Stimulated activated CD4-positive, alpha-beta T cell treated with anti-CD3 and anti-CD28 coated beads, Interleukin-1b, Interleukin-23, amount 100 ng/mL, for 1 hour (primary cell): ENCODE measurements around the gene TRIM69.
A peak's percentile ranks its signal among the peaks of the same experiment; 100 is the strongest.
"Not testable (repeated sequence)": the region's sequence is repeated elsewhere in the genome, so short reads cannot be mapped to it uniquely, and the experiment has no call there.

ENCODE experiments used
- DNase-seq, 2 donors: peaks; one replicate each; pipeline ENCODE4 v3.0.0-alpha.2; 2020; ENCODE audit warnings: low read depth in 2 of 2

Gene TRIM69

DNA sequence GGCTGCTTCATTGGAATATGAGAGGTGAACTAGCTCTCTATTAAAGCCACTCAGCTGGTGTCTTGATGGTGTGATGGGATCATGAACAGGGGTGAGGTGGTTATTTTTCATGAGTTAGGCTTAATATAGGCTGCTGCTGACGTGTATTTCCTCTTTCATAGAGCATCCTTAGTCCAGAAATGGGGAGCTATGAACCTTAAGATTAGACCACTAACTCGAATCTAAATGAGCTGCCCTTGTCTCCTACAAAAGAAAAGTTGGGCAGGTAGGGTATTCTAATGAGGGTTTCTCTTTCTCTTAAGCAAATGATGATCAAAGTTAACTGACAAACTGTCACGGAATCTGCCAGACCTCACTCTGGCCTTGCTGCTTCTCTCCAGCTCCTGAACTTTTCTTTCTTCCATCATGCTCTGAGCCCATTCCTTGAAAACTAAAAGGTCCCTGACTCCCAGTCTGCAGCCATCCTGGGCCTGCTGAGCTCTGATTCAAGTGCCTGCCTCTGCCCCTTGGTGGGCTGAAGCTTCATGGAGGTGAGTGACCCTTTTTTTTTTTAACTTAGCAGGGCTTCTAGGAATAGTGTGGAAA is at the start of gene TRIM69:
Gene TRIM69, plus strand, starts transcription at position 348 of the 585 bp plus-strand sequence. Its CDS starts 177 bp downstream, at position 525.
- no peak for DNase-seq

DNA sequence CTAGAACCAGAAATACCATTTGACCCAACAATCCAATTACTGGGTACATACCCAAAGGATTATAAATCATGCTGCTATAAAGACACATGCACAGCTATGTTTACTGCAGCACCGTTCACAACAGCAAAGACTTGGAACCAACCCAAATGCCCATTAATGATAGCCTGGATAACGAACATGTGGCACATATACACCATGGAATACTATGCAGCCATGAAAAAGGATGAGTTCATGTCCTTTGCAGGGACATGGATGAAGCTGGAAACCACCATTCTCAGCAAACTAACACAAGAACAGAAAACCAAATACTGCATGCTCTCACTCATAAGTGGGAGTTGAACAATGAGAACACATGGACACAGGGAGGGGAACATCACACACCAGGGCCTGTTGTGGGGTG is 47.0 kb upstream of the TRIM69 start:
- not testable (repeated sequence) for DNase-seq

GRCh38 chr15:44690245-44690644 is 46.1 kb upstream of the TRIM69 start:
- DNase-seq: not testable (repeated sequence)

GRCh38 chr15:44692659-44693058 is 43.7 kb upstream of the TRIM69 start:
- no peak for DNase-seq

DNA sequence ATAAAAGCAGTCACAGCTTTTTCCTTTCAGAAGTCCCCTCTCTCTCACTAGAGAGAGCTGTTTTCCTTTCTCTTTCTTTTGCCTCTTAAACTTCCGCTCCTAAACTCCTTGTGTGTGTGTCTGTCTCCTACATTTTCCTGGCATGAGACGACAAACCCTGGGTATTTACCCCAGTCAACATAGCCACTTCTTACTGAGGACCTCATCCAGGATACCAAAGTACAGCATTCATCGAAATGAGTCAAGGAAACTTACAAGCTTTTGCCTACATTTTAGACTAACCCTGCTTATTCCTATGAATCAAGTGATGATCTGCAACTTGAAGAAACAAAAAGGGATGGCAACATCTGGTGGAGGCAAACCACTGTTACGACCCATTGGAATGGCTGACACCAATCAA is 41.9 kb upstream of the TRIM69 start:
- no peak for DNase-seq

GRCh38 chr15:44695294-44695693 is 41.0 kb upstream of the TRIM69 start:
- no peak for DNase-seq

DNA sequence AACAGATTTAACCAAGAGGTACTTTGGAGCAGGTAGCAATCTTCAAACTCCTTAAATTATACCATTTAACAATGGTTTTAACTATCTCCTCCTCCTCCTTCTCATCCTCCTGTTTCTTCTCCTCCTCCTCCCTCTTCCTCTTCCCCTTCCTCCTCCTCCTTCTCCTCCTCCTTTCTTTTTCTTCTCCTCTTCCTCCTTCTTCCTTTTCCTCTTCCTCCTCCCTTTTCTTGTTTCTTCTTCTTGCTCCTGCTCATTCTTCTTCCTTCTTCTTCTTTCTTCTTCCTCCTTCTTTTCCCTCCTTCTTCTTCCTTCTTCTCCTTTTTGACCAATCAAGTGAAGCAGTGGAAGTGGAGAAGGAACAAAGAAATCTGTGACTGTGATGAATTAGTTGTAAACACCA is 39.3 kb upstream of the TRIM69 start:
- DNase-seq: no peak

DNA sequence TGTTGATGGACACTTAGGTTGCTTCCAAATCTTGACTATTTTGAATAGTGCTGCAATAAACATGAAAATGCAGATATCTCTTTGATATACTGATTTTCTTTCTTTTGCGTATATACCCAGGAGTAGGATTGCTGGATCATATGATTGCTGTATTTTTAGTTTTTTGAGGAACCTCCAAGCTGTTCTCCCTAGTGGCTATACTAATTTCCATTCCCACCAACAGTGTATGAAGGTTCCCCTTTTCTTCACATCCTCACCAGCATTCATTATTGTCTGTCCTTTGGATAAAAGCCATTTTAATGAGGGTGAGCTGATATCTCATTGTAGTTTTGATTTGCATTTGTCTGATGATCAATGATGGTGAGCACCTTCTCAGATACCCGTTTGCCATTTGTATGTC is 37.7 kb upstream of the TRIM69 start:
- no peak for DNase-seq

DNA sequence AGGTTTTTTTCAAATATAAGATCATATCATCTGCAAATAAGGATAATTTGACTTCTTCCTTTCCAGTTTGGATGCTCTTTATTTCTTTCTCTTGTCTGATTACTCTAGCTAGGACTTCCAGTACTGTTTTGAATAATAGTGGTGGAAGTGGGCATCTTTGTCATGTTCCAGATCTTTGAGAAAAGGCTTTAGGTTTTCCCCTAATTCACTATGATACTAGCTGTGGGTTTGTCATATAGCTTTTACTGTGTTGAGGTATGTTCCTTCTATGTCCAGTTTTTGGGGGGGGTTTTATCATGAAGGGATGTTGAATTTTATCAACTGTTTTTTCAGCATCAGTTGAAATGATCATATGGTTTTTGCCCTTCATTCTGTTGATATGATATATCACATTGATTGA is 35.7 kb upstream of the TRIM69 start:
- not testable (repeated sequence) for DNase-seq

GRCh38 chr15:44705986-44706385 is 30.3 kb upstream of the TRIM69 start:
- DNase-seq: no peak

DNA sequence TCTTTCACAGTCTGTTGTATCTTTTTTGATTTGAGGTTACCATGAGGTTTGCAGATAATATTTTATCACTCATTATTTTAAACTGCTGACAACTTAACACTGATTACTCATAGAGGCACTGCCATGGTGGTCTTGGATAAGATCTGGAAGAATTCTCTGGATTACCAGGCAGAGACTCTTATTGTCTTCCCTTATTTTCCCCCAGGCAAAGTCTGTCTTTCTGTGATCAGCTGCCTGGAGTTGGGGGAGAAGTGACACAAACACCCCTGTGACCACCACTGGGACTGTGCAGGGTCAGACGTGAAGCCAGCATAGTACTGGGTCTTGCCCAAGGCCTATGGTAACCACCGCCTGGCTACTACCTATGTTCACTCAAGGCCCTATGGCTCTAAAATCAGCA is 29.9 kb upstream of the TRIM69 start:
- DNase-seq: no peak

DNA sequence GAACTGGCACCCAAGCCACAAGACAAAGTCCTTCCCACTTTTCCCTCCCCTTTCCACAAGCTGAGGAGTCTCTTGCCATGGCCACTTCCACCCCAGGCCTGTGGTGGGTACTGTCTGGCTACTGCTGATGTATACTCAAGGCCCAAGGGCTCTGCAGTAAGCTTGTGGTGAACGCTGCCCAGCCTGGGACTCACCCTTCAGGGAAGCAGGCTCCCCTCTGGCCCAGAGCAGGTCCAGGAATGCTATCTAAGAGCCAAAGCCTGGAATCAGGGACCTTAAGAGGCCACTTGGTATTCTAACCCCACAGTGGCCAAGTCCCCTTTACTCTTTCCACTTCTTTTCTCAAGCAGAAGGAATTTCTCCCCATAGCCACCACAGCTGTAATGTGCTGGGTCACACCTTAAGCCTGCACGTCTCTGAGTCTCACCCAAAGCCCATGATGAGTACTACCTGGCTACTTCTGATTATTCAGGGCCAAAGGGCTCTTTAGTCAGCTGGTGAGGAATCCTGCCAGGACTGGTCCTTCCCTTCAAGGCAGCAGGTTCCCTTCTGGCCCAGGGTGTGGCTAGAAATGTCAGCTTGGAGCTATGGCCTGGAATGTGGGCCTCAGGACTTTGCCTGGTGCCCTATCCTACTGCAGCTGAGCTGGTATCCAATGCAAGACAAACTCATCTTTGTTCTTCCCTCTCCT is 29.2 kb upstream of the TRIM69 start:
- no peak for DNase-seq

- no peak for DNase-seq
Observed at GRCh38 chr15:44710236-44711095, 25.9 kb upstream of the TRIM69 start.

- peak; percentile 93 to 96 for DNase-seq
Observed at GRCh38 chr15:44711096-44711742, 25.1 kb upstream of the TRIM69 start, which contains the start of the genes B2M and PATL2. B2M (plus strand) TSS chr15:44711517; CDS start chr15:44711547, 30 bp downstream. PATL2 (minus strand) TSS chr15:44711323; CDS start chr15:44676490, 34,833 bp downstream.

- no peak for DNase-seq
Observed at GRCh38 chr15:44711743-44712345, 24.5 kb upstream of the TRIM69 start.

GRCh38 chr15:44712346-44713005 is 23.9 kb upstream of the TRIM69 start:
- DNase-seq: peak in 1 of 2 donors; percentile 40

DNA sequence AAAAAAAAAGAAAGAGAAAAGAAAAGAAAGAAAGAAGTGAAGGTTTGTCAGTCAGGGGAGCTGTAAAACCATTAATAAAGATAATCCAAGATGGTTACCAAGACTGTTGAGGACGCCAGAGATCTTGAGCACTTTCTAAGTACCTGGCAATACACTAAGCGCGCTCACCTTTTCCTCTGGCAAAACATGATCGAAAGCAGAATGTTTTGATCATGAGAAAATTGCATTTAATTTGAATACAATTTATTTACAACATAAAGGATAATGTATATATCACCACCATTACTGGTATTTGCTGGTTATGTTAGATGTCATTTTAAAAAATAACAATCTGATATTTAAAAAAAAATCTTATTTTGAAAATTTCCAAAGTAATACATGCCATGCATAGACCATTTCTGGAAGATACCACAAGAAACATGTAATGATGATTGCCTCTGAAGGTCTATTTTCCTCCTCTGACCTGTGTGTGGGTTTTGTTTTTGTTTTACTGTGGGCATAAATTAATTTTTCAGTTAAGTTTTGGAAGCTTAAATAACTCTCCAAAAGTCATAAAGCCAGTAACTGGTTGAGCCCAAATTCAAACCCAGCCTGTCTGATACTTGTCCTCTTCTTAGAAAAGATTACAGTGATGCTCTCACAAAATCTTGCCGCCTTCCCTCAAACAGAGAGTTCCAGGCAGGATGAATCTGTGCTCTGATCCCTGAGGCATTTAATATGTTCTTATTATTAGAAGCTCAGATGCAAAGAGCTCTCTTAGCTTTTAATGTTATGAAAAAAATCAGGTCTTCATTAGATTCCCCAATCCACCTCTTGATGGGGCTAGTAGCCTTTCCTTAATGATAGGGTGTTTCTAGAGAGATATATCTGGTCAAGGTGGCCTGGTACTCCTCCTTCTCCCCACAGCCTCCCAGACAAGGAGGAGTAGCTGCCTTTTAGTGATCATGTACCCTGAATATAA is 23.0 kb upstream of the TRIM69 start:
- no peak for DNase-seq

DNA sequence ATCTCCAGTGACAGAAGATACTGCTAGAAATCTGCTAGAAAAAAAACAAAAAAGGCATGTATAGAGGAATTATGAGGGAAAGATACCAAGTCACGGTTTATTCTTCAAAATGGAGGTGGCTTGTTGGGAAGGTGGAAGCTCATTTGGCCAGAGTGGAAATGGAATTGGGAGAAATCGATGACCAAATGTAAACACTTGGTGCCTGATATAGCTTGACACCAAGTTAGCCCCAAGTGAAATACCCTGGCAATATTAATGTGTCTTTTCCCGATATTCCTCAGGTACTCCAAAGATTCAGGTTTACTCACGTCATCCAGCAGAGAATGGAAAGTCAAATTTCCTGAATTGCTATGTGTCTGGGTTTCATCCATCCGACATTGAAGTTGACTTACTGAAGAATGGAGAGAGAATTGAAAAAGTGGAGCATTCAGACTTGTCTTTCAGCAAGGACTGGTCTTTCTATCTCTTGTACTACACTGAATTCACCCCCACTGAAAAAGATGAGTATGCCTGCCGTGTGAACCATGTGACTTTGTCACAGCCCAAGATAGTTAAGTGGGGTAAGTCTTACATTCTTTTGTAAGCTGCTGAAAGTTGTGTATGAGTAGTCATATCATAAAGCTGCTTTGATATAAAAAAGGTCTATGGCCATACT is 21.1 kb upstream of the TRIM69 start:
- no peak for DNase-seq

- DNase-seq: no peak
Observed at GRCh38 chr15:44715797-44716334, 20.5 kb upstream of the TRIM69 start.
